Lower lobe of right lung (tissue), 2 donors: Measurements from ENCODE around the gene MACROH2A2. TPM values are rescaled to one million over a fixed set of nuclear protein-coding genes. Genes with fewer than 3 reads are reported as not detected.

Experiments used
- ATAC-seq, 2 donors: fragments of 200-7000 bp; cut with Tn5 transposase; one replicate each; pipeline ENCODE4 v1.9.1; 2020 to 2022; ENCODE audit warnings: mild to moderate bottlenecking in 2 of 2, moderate library complexity in 2 of 2
- DNase-seq: peaks from one replicate; pipeline ENCODE4 v3.0.0-alpha.2; 2020
- H3K27ac ChIP-seq: fragments of 200-600 bp; one replicate; pipeline ENCODE4 v1.8.0; 2022
- H3K27me3 ChIP-seq: fragments of 200-600 bp; one replicate; pipeline ENCODE4 v1.8.0; 2022; ENCODE audit warnings: low read depth
- H3K36me3 ChIP-seq: fragments of 200-600 bp; one replicate; pipeline ENCODE4 v1.8.0; 2022; ENCODE audit warnings: mild to moderate bottlenecking
- H3K4me1 ChIP-seq: fragments of 200-600 bp; one replicate; pipeline ENCODE4 v1.8.0; 2022
- H3K4me3 ChIP-seq: fragments of 200-600 bp; one replicate; pipeline ENCODE4 v1.8.0; 2022; ENCODE audit warnings: mild to moderate bottlenecking
- H3K9me3 ChIP-seq: fragments of 200-600 bp; one replicate; pipeline ENCODE4 v1.8.0; 2022
- CTCF ChIP-seq: fragments of 200-600 bp; IDR thresholded peaks from one replicate; pipeline ENCODE4 v1.8.0; 2022; ENCODE audit warnings: antibody characterized with exemption, mild to moderate bottlenecking
- intact Hi-C: fragments of 100-400 bp; cut with DNase I; formaldehyde crosslinking; loops from one replicate; pipeline ENCODE4 v1.11.0; 2022
- total RNA-seq: library from RNA; stranded (reverse); fragmentation: NEBNext Ultra II Directional; extraction: Animal tissue kit (Norgen Biotek cat#: 25700); gene quantifications from one replicate; pipeline ENCODE4 v1.2.1, GENCODE V29; 2021
- donor health status: DM: no; HTN: yes; CAD: no; lungs with severe emphysema.

MACROH2A2 gene
- total RNA-seq, 1 donor from 2014 or later, result 6.6 TPM

GRCh38 chr10:70088308-70088698 lies 35.7 kb downstream of the MACROH2A2 start:
- DNase-seq (no peak), ATAC-seq (no peak)
- Histone ChIP-seq H3K4me1 (no peaks in the 10 kb centered on the region), H3K4me3 (no peak overlapping the region), H3K27ac (no peak overlapping the region), H3K9me3 (no peaks in the 10 kb centered on the region), H3K36me3 (peaks cover 10% of the 10 kb centered on the region), H3K27me3 (no peaks in the 10 kb centered on the region)
- no peak for TF ChIP-seq CTCF
- intact Hi-C loops, result no loop called here

- intact Hi-C loops, result no loop called here
- H3K4me1 ChIP-seq, result no peaks in the 10 kb centered on the region
- H3K27me3 ChIP-seq, result no peaks in the 10 kb centered on the region
- H3K9me3 ChIP-seq, result no peaks in the 10 kb centered on the region
- no peak for TF ChIP-seq CTCF
- DNase-seq (no peak), ATAC-seq (no peak)
- no peak overlapping the region for H3K4me3 ChIP-seq
- peaks cover 13% of the 10 kb centered on the region for H3K36me3 ChIP-seq
- no peak overlapping the region for H3K27ac ChIP-seq
These were observed 37.4 kb downstream of the MACROH2A2 start for GRCh38 chr10:70090013-70090412.

GRCh38 chr10:70090951-70091350 lies 38.3 kb downstream of the MACROH2A2 start:
- Histone ChIP-seq H3K4me3 (no peak overlapping the region), H3K27me3 (no peaks in the 10 kb centered on the region), H3K27ac (no peak overlapping the region), H3K4me1 (no peaks in the 10 kb centered on the region), H3K36me3 (peaks cover 13% of the 10 kb centered on the region), H3K9me3 (no peaks in the 10 kb centered on the region)
- DNase-seq, result no peak
- intact Hi-C loops, result no loop called here
- no peak for ATAC-seq
- TF ChIP-seq CTCF, result no peak

- H3K27me3 ChIP-seq, result no peaks in the 10 kb centered on the region
- DNase-seq (no peak), ATAC-seq (no peak)
- TF ChIP-seq CTCF, result no peak
- H3K36me3 ChIP-seq, result peaks cover 13% of the 10 kb centered on the region
- H3K4me3 ChIP-seq, result no peak overlapping the region
- intact Hi-C loops, result no loop called here
- no peaks in the 10 kb centered on the region for H3K9me3 ChIP-seq
- H3K27ac ChIP-seq, result no peak overlapping the region
- no peaks in the 10 kb centered on the region for H3K4me1 ChIP-seq
These were observed 39.7 kb downstream of the MACROH2A2 start for GRCh38 chr10:70092389-70092718.

- ATAC-seq, result no peak
- no peaks in the 10 kb centered on the region for H3K9me3 ChIP-seq
- H3K27ac ChIP-seq, result no peak overlapping the region
- no peaks in the 10 kb centered on the region for H3K27me3 ChIP-seq
- no peak for TF ChIP-seq CTCF
- peaks cover 13% of the 10 kb centered on the region for H3K36me3 ChIP-seq
- intact Hi-C loops, result no loop called here
- DNase-seq, result no peak
- H3K4me1 ChIP-seq, result no peaks in the 10 kb centered on the region
- no peak overlapping the region for H3K4me3 ChIP-seq
These were observed 40.8 kb downstream of the MACROH2A2 start for GRCh38 chr10:70093335-70093944.

- no peaks in the 10 kb centered on the region for H3K9me3 ChIP-seq
- ATAC-seq, result no peak
- H3K27ac ChIP-seq, result no peak overlapping the region
- H3K27me3 ChIP-seq, result no peaks in the 10 kb centered on the region
- no peak for TF ChIP-seq CTCF
- H3K4me1 ChIP-seq, result no peaks in the 10 kb centered on the region
- no peak for DNase-seq
- intact Hi-C loops, result no loop called here
- H3K36me3 ChIP-seq, result peaks cover 13% of the 10 kb centered on the region
- no peak overlapping the region for H3K4me3 ChIP-seq
These were observed 41.6 kb downstream of the MACROH2A2 start for GRCh38 chr10:70094250-70094649.
